Measurements from ENCODE around the gene THADA.

DNA sequence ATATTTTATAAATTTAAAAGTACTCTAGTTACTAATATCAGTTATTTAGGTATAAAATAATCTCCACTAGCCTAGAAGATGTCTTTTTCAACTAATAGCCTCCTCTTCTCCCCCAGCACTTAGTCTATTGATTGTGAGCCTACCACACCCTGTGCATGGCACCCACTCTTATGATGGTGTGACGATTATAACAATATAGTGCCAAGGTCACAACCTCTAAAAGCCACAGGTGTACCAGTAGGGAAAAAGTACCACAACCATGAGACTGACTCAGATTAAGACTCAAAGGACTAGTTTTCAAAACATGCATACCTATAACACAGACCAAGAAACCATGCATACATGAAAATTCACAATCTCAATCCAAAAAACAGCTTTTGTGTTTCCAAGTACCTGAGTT lies 27.6 kb downstream of the THADA start:
- no peak for TF ChIP-seq EZH2phosphoT487 (conservative IDR thresholded peaks at IDR 0.05; ENCODE audit: low read length)
- TF ChIP-seq, protein P1, sequence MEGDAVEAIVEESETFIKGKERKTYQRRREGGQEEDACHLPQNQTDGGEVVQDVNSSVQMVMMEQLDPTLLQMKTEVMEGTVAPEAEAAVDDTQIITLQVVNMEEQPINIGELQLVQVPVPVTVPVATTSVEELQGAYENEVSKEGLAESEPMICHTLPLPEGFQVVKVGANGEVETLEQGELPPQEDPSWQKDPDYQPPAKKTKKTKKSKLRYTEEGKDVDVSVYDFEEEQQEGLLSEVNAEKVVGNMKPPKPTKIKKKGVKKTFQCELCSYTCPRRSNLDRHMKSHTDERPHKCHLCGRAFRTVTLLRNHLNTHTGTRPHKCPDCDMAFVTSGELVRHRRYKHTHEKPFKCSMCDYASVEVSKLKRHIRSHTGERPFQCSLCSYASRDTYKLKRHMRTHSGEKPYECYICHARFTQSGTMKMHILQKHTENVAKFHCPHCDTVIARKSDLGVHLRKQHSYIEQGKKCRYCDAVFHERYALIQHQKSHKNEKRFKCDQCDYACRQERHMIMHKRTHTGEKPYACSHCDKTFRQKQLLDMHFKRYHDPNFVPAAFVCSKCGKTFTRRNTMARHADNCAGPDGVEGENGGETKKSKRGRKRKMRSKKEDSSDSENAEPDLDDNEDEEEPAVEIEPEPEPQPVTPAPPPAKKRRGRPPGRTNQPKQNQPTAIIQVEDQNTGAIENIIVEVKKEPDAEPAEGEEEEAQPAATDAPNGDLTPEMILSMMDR (IDR thresholded peaks at IDR 0.05; ENCODE audit: insufficient read depth, low read length, poor library complexity, severe bottlenecking), result no peak
